SK-N-SH treated with all-trans-retinoic acid at 6 μM for 48 hours (cell line): ENCODE results near the gene TNNI3K.

Experiments
- ARNTL ChIP-seq: fragments of 450-650 bp; formaldehyde crosslinking; IDR thresholded peaks from 2 replicates; pipeline ENCODE4 v1.5.0; 2020; ENCODE audit warnings: low read depth, mild to moderate bottlenecking, moderate library complexity, borderline replicate concordance
- BACH2 ChIP-seq: fragments of 250-450 bp; sonication (Bioruptor Pico); IDR thresholded peaks from 2 replicates; pipeline ENCODE4 v1.9.0; 2021; ENCODE audit warnings: mild to moderate bottlenecking, borderline replicate concordance
- RARB ChIP-seq: fragments of 250-450 bp; sonication (Bioruptor Pico); IDR thresholded peaks from 2 replicates; pipeline ENCODE4 v1.8.0; 2021; ENCODE audit warnings: mild to moderate bottlenecking, moderate library complexity
- SNAI2 ChIP-seq: fragments of 250-450 bp; sonication (Bioruptor Pico); IDR thresholded peaks from 2 replicates; pipeline ENCODE4 v1.5.0; 2020; ENCODE audit warnings: mild to moderate bottlenecking, moderate library complexity
- ZNF8 ChIP-seq: fragments of 450-650 bp; formaldehyde crosslinking; IDR thresholded peaks from 2 replicates; pipeline ENCODE4 v1.5.0; 2020; ENCODE audit warnings: mild to moderate bottlenecking, moderate library complexity
- TF ChIP-seq, protein P1 (sequence below): fragments of 250-450 bp; sonication (Bioruptor Pico); IDR thresholded peaks from 2 replicates; pipeline ENCODE4 v1.8.0; 2021; ENCODE audit warnings: low read depth, mild to moderate bottlenecking, moderate library complexity, borderline replicate concordance
- TF ChIP-seq, protein P2 (sequence below): fragments of 250-450 bp; sonication (Bioruptor Pico); IDR thresholded peaks from 2 replicates; pipeline ENCODE4 v1.8.0; 2020; ENCODE audit warnings: mild to moderate bottlenecking, moderate library complexity, borderline replicate concordance
- TF ChIP-seq, protein P3 (sequence below): fragments of 250-450 bp; sonication (Bioruptor Pico); IDR thresholded peaks from 2 replicates; pipeline ENCODE4 v1.5.1; 2021; ENCODE audit warnings: mild to moderate bottlenecking, moderate library complexity

DNA sequence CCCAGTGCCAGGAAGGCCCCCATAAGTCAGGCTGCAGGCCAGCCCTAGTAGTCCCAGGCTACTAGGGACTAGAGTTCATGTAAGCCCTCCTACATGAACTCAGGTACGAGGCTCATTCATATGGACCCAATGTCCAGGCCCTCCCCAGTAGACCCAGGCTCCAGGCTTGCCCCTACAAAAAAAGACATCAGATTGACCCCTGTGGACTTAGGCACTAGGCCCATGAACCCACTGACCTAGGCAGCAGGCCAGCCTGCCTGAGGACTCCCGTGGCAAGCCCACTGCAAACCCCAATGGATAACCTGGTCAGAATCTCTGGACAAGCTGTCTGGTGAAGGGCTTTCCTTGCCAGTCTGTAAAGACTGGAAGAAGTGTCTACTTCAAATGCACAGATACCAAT lies 51.2 kb downstream of the TNNI3K start:
- TF ChIP-seq RARB (CRISPR knock-in tag) (no peak), ZNF8 (no peak), ARNTL (CRISPR knock-in tag) (no peak), SNAI2 (CRISPR knock-in tag) (no peak), BACH2 (no peak)
- TF ChIP-seq, protein P1, sequence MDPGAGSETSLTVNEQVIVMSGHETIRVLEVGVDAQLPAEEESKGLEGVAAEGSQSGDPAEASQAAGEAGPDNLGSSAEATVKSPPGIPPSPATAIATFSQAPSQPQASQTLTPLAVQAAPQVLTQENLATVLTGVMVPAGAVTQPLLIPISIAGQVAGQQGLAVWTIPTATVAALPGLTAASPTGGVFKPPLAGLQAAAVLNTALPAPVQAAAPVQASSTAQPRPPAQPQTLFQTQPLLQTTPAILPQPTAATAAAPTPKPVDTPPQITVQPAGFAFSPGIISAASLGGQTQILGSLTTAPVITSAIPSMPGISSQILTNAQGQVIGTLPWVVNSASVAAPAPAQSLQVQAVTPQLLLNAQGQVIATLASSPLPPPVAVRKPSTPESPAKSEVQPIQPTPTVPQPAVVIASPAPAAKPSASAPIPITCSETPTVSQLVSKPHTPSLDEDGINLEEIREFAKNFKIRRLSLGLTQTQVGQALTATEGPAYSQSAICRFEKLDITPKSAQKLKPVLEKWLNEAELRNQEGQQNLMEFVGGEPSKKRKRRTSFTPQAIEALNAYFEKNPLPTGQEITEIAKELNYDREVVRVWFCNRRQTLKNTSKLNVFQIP (CRISPR knock-in tag) = no peak
- TF ChIP-seq, protein P2, sequence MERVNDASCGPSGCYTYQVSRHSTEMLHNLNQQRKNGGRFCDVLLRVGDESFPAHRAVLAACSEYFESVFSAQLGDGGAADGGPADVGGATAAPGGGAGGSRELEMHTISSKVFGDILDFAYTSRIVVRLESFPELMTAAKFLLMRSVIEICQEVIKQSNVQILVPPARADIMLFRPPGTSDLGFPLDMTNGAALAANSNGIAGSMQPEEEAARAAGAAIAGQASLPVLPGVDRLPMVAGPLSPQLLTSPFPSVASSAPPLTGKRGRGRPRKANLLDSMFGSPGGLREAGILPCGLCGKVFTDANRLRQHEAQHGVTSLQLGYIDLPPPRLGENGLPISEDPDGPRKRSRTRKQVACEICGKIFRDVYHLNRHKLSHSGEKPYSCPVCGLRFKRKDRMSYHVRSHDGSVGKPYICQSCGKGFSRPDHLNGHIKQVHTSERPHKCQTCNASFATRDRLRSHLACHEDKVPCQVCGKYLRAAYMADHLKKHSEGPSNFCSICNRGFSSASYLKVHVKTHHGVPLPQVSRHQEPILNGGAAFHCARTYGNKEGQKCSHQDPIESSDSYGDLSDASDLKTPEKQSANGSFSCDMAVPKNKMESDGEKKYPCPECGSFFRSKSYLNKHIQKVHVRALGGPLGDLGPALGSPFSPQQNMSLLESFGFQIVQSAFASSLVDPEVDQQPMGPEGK = no peak
- TF ChIP-seq, protein P3, sequence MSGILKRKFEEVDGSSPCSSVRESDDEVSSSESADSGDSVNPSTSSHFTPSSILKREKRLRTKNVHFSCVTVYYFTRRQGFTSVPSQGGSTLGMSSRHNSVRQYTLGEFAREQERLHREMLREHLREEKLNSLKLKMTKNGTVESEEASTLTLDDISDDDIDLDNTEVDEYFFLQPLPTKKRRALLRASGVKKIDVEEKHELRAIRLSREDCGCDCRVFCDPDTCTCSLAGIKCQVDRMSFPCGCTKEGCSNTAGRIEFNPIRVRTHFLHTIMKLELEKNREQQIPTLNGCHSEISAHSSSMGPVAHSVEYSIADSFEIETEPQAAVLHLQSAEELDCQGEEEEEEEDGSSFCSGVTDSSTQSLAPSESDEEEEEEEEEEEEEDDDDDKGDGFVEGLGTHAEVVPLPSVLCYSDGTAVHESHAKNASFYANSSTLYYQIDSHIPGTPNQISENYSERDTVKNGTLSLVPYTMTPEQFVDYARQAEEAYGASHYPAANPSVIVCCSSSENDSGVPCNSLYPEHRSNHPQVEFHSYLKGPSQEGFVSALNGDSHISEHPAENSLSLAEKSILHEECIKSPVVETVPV = no peak
